Ishikawa (cell line): ENCODE results near the gene STEAP3.

Source experiments
- CEBPB ChIP-seq: IDR thresholded peaks from 2 replicates; pipeline ENCODE4 v1.6.1; 2012
- CREB1 ChIP-seq: IDR thresholded peaks from 2 replicates; pipeline ENCODE4 v1.6.1; 2012; ENCODE audit warnings: low read depth
- EGR1 ChIP-seq: IDR thresholded peaks from 2 replicates; pipeline ENCODE4 v1.6.1; 2012
- EP300 ChIP-seq: IDR thresholded peaks from 2 replicates; pipeline ENCODE4 v1.6.1; 2012; ENCODE audit warnings: borderline replicate concordance
- FOXM1 ChIP-seq: IDR thresholded peaks from 2 replicates; pipeline ENCODE4 v1.6.1; 2012; ENCODE audit warnings: low read depth, borderline replicate concordance
- NFIC ChIP-seq: IDR thresholded peaks from 2 replicates; pipeline ENCODE4 v1.6.1; 2012
- RAD21 ChIP-seq: IDR thresholded peaks from 2 replicates; pipeline ENCODE4 v1.6.1; 2012; ENCODE audit warnings: low read depth
- TAF1 ChIP-seq: IDR thresholded peaks from 2 replicates; pipeline ENCODE4 v1.6.1; 2012; ENCODE audit warnings: low read depth, mild to moderate bottlenecking
- TCF12 ChIP-seq: IDR thresholded peaks from 2 replicates; pipeline ENCODE4 v1.6.1; 2012; ENCODE audit warnings: low read depth
- TEAD4 ChIP-seq: IDR thresholded peaks from 2 replicates; pipeline ENCODE4 v1.6.1; 2012
- YY1 ChIP-seq: IDR thresholded peaks from 2 replicates; pipeline ENCODE4 v1.6.1; 2012; ENCODE audit warnings: low read depth
- ZBTB7A ChIP-seq: IDR thresholded peaks from 2 replicates; pipeline ENCODE4 v1.6.1; 2012; ENCODE audit warnings: low read depth
- TF ChIP-seq, protein P1 (sequence below): IDR thresholded peaks from 2 replicates; pipeline ENCODE4 v1.6.1; 2012; ENCODE audit warnings: low read depth, mild to moderate bottlenecking
- TF ChIP-seq, protein P2 (sequence below): IDR thresholded peaks from 2 replicates; pipeline ENCODE4 v1.6.1; 2012
- TF ChIP-seq, protein P3 (sequence below): IDR thresholded peaks from 2 replicates; pipeline ENCODE4 v1.6.1; 2012

Gene STEAP3

DNA sequence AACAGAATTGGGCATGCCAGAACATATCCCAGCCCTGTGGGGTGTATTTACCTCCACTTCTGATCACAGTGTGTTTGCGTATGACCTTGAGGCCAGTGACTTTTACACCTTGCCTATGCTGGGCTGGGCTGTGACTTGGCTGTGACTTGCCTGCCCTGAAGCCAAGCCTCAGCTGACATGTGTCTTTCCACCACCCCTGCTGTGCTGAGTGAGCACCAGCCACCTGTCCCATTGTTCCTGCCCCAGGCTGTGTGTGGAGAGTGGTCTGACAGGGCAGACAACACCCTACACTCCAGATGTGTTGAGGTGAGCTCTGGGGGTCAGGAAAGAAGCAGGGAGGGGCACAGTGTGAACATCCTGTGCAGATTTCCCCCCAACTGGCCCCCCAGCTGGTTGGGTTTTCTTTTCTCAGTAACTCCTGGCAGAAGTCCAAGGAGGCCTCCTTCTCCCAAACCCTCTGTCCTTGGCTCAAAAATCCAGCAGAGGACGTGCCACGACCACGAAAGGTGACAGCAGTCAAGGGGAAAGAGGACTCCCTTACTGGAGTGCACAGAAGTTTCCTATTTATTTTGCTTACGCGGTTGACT, 5.1 kb upstream of the STEAP3 start:
- peak; percentile 84 for TF ChIP-seq NFIC
- TF ChIP-seq ZBTB7A = peak; percentile 77
- TF ChIP-seq TAF1 = no peak
- TF ChIP-seq, protein P1, sequence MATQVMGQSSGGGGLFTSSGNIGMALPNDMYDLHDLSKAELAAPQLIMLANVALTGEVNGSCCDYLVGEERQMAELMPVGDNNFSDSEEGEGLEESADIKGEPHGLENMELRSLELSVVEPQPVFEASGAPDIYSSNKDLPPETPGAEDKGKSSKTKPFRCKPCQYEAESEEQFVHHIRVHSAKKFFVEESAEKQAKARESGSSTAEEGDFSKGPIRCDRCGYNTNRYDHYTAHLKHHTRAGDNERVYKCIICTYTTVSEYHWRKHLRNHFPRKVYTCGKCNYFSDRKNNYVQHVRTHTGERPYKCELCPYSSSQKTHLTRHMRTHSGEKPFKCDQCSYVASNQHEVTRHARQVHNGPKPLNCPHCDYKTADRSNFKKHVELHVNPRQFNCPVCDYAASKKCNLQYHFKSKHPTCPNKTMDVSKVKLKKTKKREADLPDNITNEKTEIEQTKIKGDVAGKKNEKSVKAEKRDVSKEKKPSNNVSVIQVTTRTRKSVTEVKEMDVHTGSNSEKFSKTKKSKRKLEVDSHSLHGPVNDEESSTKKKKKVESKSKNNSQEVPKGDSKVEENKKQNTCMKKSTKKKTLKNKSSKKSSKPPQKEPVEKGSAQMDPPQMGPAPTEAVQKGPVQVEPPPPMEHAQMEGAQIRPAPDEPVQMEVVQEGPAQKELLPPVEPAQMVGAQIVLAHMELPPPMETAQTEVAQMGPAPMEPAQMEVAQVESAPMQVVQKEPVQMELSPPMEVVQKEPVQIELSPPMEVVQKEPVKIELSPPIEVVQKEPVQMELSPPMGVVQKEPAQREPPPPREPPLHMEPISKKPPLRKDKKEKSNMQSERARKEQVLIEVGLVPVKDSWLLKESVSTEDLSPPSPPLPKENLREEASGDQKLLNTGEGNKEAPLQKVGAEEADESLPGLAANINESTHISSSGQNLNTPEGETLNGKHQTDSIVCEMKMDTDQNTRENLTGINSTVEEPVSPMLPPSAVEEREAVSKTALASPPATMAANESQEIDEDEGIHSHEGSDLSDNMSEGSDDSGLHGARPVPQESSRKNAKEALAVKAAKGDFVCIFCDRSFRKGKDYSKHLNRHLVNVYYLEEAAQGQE = no peak
- TF ChIP-seq, protein P2, sequence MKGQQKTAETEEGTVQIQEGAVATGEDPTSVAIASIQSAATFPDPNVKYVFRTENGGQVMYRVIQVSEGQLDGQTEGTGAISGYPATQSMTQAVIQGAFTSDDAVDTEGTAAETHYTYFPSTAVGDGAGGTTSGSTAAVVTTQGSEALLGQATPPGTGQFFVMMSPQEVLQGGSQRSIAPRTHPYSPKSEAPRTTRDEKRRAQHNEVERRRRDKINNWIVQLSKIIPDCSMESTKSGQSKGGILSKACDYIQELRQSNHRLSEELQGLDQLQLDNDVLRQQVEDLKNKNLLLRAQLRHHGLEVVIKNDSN = peak; percentile 52
- TF ChIP-seq CEBPB = no peak
- TF ChIP-seq CREB1 = no peak
- TF ChIP-seq TCF12 = peak; percentile 90
- no peak for TF ChIP-seq FOXM1
- TF ChIP-seq, protein P3, sequence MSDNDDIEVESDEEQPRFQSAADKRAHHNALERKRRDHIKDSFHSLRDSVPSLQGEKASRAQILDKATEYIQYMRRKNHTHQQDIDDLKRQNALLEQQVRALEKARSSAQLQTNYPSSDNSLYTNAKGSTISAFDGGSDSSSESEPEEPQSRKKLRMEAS = peak; percentile 72
- no peak for TF ChIP-seq EGR1
- TF ChIP-seq TEAD4 = peak; percentile 40; the same call in 1 of the 2 replicates
- TF ChIP-seq EP300 = peak; percentile 74
- TF ChIP-seq RAD21 = peak; percentile 85
- TF ChIP-seq YY1 = no peak

DNA sequence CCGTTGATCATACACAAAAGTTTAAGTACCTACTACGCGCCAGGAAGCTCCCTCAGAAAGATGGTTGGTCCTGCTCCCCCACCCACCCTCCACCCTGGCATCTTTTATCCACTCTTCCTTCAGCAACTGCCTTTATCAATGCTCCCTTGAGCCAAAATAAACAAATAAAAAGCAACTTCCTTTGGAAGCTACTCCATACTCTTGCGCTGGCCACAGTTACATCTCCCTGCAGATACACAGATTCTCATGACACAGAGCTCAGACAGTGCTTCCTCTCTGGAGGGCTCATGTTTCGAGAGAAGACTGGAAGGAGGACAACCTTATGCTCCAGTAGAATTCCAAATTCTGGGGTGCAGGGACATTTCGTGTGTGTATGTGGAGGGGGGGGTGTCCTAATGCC, 3.8 kb upstream of the STEAP3 start:
- no peak for TF ChIP-seq NFIC
- no peak for TF ChIP-seq EGR1
- TF ChIP-seq YY1 = no peak
- TF ChIP-seq TAF1 = no peak
- TF ChIP-seq, protein P3 = no peak
- no peak for TF ChIP-seq CEBPB
- no peak for TF ChIP-seq ZBTB7A
- TF ChIP-seq TEAD4 = no peak
- TF ChIP-seq, protein P2 = no peak
- no peak for TF ChIP-seq FOXM1

- TF ChIP-seq RAD21 (no peak), YY1 (no peak), EP300 (no peak), FOXM1 (no peak), CEBPB (no peak), TCF12 (no peak), TEAD4 (no peak)
These were observed 2.8 kb upstream of the STEAP3 start for GRCh38 chr2:119220720-119221301.

- TF ChIP-seq EGR1 (no peak), EP300 (no peak), CREB1 (no peak), RAD21 (no peak), ZBTB7A (no peak)
- TF ChIP-seq, protein P1 = no peak
These were observed 2.0 kb upstream of the STEAP3 start for GRCh38 chr2:119221609-119222008.

- no peak for TF ChIP-seq EGR1
- no peak for TF ChIP-seq CEBPB
- no peak for TF ChIP-seq YY1
- TF ChIP-seq TAF1 = no peak
- TF ChIP-seq, protein P2 = no peak
- TF ChIP-seq CREB1 = no peak
- TF ChIP-seq, protein P3 = no peak
- no peak for TF ChIP-seq TEAD4
- no peak for TF ChIP-seq FOXM1
- TF ChIP-seq ZBTB7A = no peak
- TF ChIP-seq NFIC = no peak
- TF ChIP-seq, protein P1 = no peak
- no peak for TF ChIP-seq TCF12
- TF ChIP-seq EP300 = no peak
- TF ChIP-seq RAD21 = no peak
These were observed 1.4 kb upstream of the STEAP3 start for GRCh38 chr2:119222213-119222612.
